Measurements from ENCODE around the gene PEX3.
"Not testable (repeated sequence)": the region's sequence is repeated elsewhere in the genome, so short reads cannot be mapped to it uniquely, and the experiment has no call there.

PEX3 gene

GRCh38 chr6:143506620-143507019, 56.0 kb downstream of the PEX3 start:
- DNase-seq (ENCODE audit: low read depth) = no peak

GRCh38 chr6:143507358-143508145, 56.9 kb downstream of the PEX3 start:
- no peak for DNase-seq (ENCODE audit: low read depth)

GRCh38 chr6:143510326-143510725, 59.7 kb downstream of the PEX3 start:
- not testable (repeated sequence) for DNase-seq (ENCODE audit: low read depth)

GRCh38 chr6:143510991-143511891, 60.6 kb downstream of the PEX3 start, which contains the start of gene FUCA2:
TSS of gene FUCA2 (minus strand) at chr6:143511720. CDS start at chr6:143511634, 86 bp downstream.
- DNase-seq (ENCODE audit: low read depth) = peak; percentile 87

- no peak for DNase-seq (ENCODE audit: low read depth)
Observed at GRCh38 chr6:143513410-143513809, 62.8 kb downstream of the PEX3 start.

GRCh38 chr6:143515061-143515760, 64.6 kb downstream of the PEX3 start:
- peak; percentile 84 for DNase-seq (ENCODE audit: low read depth)

- DNase-seq (ENCODE audit: low read depth) = no peak
Observed at GRCh38 chr6:143515766-143516355, 65.3 kb downstream of the PEX3 start.

- DNase-seq (ENCODE audit: low read depth) = no peak
Observed at GRCh38 chr6:143516690-143517446, 66.3 kb downstream of the PEX3 start.

- DNase-seq (ENCODE audit: low read depth) = no peak
Observed at GRCh38 chr6:143517447-143517773, 66.8 kb downstream of the PEX3 start.

- DNase-seq (ENCODE audit: low read depth) = no peak
Observed at GRCh38 chr6:143522039-143522600, 71.5 kb downstream of the PEX3 start.

GRCh38 chr6:143525356-143525755, 74.8 kb downstream of the PEX3 start:
- no peak for DNase-seq (ENCODE audit: low read depth)

- no peak for DNase-seq (ENCODE audit: low read depth)
Observed at GRCh38 chr6:143527677-143528076, 77.1 kb downstream of the PEX3 start.

- no peak for DNase-seq (ENCODE audit: low read depth)
Observed at GRCh38 chr6:143528164-143528811, 77.7 kb downstream of the PEX3 start.

GRCh38 chr6:143529095-143529494, 78.5 kb downstream of the PEX3 start:
- no peak for DNase-seq (ENCODE audit: low read depth)

- no peak for DNase-seq (ENCODE audit: low read depth)
Observed at GRCh38 chr6:143531720-143532499, 81.3 kb downstream of the PEX3 start.

- DNase-seq (ENCODE audit: low read depth) = no peak
Observed at GRCh38 chr6:143535189-143535614, 84.6 kb downstream of the PEX3 start.

GRCh38 chr6:143536461-143536865, 85.9 kb downstream of the PEX3 start:
- peak; percentile 28 for DNase-seq (ENCODE audit: low read depth)

- DNase-seq (ENCODE audit: low read depth) = peak; percentile 57
Observed at GRCh38 chr6:143536866-143537691, 86.5 kb downstream of the PEX3 start.

GRCh38 chr6:143538374-143538773, 87.8 kb downstream of the PEX3 start:
- DNase-seq (ENCODE audit: low read depth) = no peak
